Esophagus muscularis mucosa (tissue), 4 donors: Measurements from ENCODE around the gene ANXA9. TPM values are rescaled to one million over a fixed set of nuclear protein-coding genes. Genes with fewer than 3 reads are reported as not detected.

Experiments used
- DNase-seq: peaks from one replicate; pipeline ENCODE4 v3.0.0-alpha.2; 2017; ENCODE audit errors: extremely low spot score
- H3K27ac ChIP-seq, 4 donors: fragments of 200-600 bp; sonication (generic); replicated peaks in 1 of 4; 1 replicate in 3 of 4; 2 replicates in 1 of 4; pipeline ENCODE4 v1.5.1; 2016 to 2019; ENCODE audit warnings: mild to moderate bottlenecking in 1 of 4
- H3K27me3 ChIP-seq, 4 donors: fragments of 200-600 bp; sonication (generic); one replicate each; pipeline versions ENCODE4 v1.5.1 to v1.6.0; 2016 to 2019
- H3K36me3 ChIP-seq, 4 donors: fragments of 200-600 bp; sonication (generic); one replicate each; pipeline ENCODE4 v1.5.1; 2016 to 2019
- H3K4me1 ChIP-seq, 4 donors: fragments of 200-600 bp; sonication (generic); one replicate each; pipeline ENCODE4 v1.5.1; 2016 to 2019
- H3K4me3 ChIP-seq, 4 donors: fragments of 200-600 bp; sonication (generic); 1 replicate in 2 of 4; 2 replicates in 2 of 4; pipeline ENCODE4 v1.5.1; 2016 to 2019; ENCODE audit warnings: mild to moderate bottlenecking in 4 of 4, moderate library complexity in 1 of 4
- H3K9me3 ChIP-seq, 4 donors: fragments of 200-600 bp; sonication (generic); 1 replicate in 3 of 4; 2 replicates in 1 of 4; pipeline ENCODE4 v1.5.1; 2016 to 2019
- CTCF ChIP-seq, 3 experiments: fragments of 200-600 bp in 2 of 3; fragments of 450-650 bp in 1 of 3; sonication (generic) in 2 of 3; IDR thresholded peaks; one replicate each; pipeline ENCODE4 v1.5.1; 2017 to 2019; ENCODE audit warnings: antibody characterized with exemption in 3 of 3, mild to moderate bottlenecking in 2 of 3, moderate library complexity in 1 of 3
- EP300 ChIP-seq: sonication (generic); formaldehyde crosslinking; IDR thresholded peaks from one replicate; pipeline ENCODE4 v1.6.1; 2017; ENCODE audit warnings: antibody characterized with exemption
- POLR2A ChIP-seq: fragments of 450-650 bp; IDR thresholded peaks from one replicate; pipeline ENCODE4 v1.6.1; 2017; ENCODE audit warnings: antibody characterized with exemption, moderate library complexity, mild to moderate bottlenecking, low read depth
- POLR2AphosphoS5 ChIP-seq, 2 donors: sonication (generic); formaldehyde crosslinking; IDR thresholded peaks; one replicate each; pipeline ENCODE4 v1.6.1; 2017; ENCODE audit warnings: antibody characterized with exemption in 2 of 2
- WGBS: methylation state at CpG from one replicate; pipeline ENCODE4 v1.1.5; 2018; 5-methylcytosine and 5-hydroxymethylcytosine counted together
- intact Hi-C: fragments of 100-400 bp; cut with DNase I; formaldehyde crosslinking; loops from one replicate; pipeline ENCODE4 v1.15.1; 2023
- total RNA-seq, 4 donors: library from RNA; depleted of rRNA; stranded (reverse); fragments of >200 nt; gene quantifications; one replicate each; pipeline versions ENCODE4 v1.1.0 to v1.2.1, GENCODE V29; 2016

ANXA9 gene
- total RNA-seq, 4 donors from 2014 or later, result 0.13 to 0.42 (median 0.34) TPM

- Histone ChIP-seq H3K4me1 (peaks cover 63 to 80% (median 77%) of the 10 kb centered on the region in 4 donors), H3K4me3 (peak within 1 kb of the TSS; percentile 73 to 98 (median 90)), H3K27me3 (no peaks in the 10 kb centered on the region), H3K9me3 (no peaks in the 10 kb centered on the region), H3K27ac (peak within 1 kb of the TSS; percentile 93 to 98 (median 98)), H3K36me3 (no peaks in the 10 kb centered on the region)
- intact Hi-C loops, result loop anchor here (5.0 kb wide), 1 partner anchor 98 kb away; the partner anchor contains the start of gene ARNT
- WGBS, result 7% methylated on average over 21 of the region's 106 CpGs
- no peak for DNase-seq
- TF ChIP-seq POLR2AphosphoS5 (IDR thresholded peaks at IDR 0.05), result peak; percentile 34 to 47
- no peak for TF ChIP-seq CTCF (IDR thresholded peaks at IDR 0.05)
Measured at GRCh38 chr1:150974580-150975478, 7.3 kb upstream of the ANXA9 start, which contains the start of gene CERS2. Gene CERS2 (minus strand): TSS chr1:150974835. CDS start chr1:150969090, 5,745 bp downstream.

GRCh38 chr1:150976401-150976821, 5.7 kb upstream of the ANXA9 start:
- Histone ChIP-seq H3K4me1 (peaks cover 49 to 73% (median 67%) of the 10 kb centered on the region in 4 donors), H3K36me3 (no peaks in the 10 kb centered on the region), H3K27ac (peak overlapping the region; percentile 43 to 62 (median 58)), H3K9me3 (no peaks in the 10 kb centered on the region), H3K27me3 (no peaks in the 10 kb centered on the region), H3K4me3 (no peak overlapping the region)
- no peak for DNase-seq
- TF ChIP-seq CTCF (IDR thresholded peaks at IDR 0.05), result no peak
- no peak for TF ChIP-seq EP300
- TF ChIP-seq POLR2A, result no peak
- TF ChIP-seq POLR2AphosphoS5 (IDR thresholded peaks at IDR 0.05), result no peak
- intact Hi-C loops, result no loop called here
- 94% methylated on average over 9 of the region's 9 CpGs for WGBS

GRCh38 chr1:150976879-150977694, 5.0 kb upstream of the ANXA9 start:
- intact Hi-C loops, result no loop called here
- Histone ChIP-seq H3K9me3 (no peaks in the 10 kb centered on the region), H3K36me3 (no peaks in the 10 kb centered on the region), H3K4me1 (peaks cover 42 to 73% (median 66%) of the 10 kb centered on the region in 4 donors), H3K4me3 (no peak overlapping the region), H3K27ac (peak overlapping the region; percentile 43 to 62 (median 58)), H3K27me3 (no peaks in the 10 kb centered on the region)
- WGBS, result 76% methylated on average over 11 of the region's 11 CpGs
- TF ChIP-seq CTCF (IDR thresholded peaks at IDR 0.05) (no peak), EP300 (no peak), POLR2AphosphoS5 (IDR thresholded peaks at IDR 0.05) (peak; percentile 65 to 74), POLR2A (no peak)
- no peak for DNase-seq

GRCh38 chr1:150979092-150980056, 2.7 kb upstream of the ANXA9 start:
- peak overlapping the region; percentile 56 to 65 (median 62) for H3K27ac ChIP-seq
- no peaks in the 10 kb centered on the region for H3K36me3 ChIP-seq
- H3K4me1 ChIP-seq, result peaks cover 28 to 57% (median 51%) of the 10 kb centered on the region in 4 donors
- intact Hi-C loops, result no loop called here
- no peaks in the 10 kb centered on the region for H3K27me3 ChIP-seq
- H3K9me3 ChIP-seq, result no peaks in the 10 kb centered on the region
- DNase-seq, result peak; percentile 96
- TF ChIP-seq CTCF (IDR thresholded peaks at IDR 0.05), result peak; percentile 96 to 98 (median 96)
- peak; percentile 55 to 79 for TF ChIP-seq POLR2AphosphoS5 (IDR thresholded peaks at IDR 0.05)
- TF ChIP-seq POLR2A, result no peak
- 20% methylated on average over 21 of the region's 23 CpGs for WGBS
- peak overlapping the region; percentile 24 to 44 (median 27) for H3K4me3 ChIP-seq
